K562 (cell line): Measurements from ENCODE around the gene CDC27. TPM values are rescaled to one million over a fixed set of nuclear protein-coding genes. Genes with fewer than 3 reads are reported as not detected.
A peak's percentile ranks its signal among the peaks of the same experiment; 100 is the strongest.

Experiments used
- HES1 ChIP-seq: fragments of 450-650 bp; IDR thresholded peaks from 2 replicates; pipeline ENCODE4 v1.6.1; 2016; ENCODE audit warnings: low read depth, mild to moderate bottlenecking, moderate library complexity
- HMBOX1 ChIP-seq: sonication (generic); IDR thresholded peaks from 2 replicates; pipeline ENCODE4 v1.6.1; 2016
- LARP7 ChIP-seq: fragments of 450-650 bp; IDR thresholded peaks from 2 replicates; pipeline ENCODE4 v1.6.1; 2016
- MAFG ChIP-seq: fragments of 450-650 bp; conservative IDR thresholded peaks from 2 replicates; pipeline ENCODE4 v1.6.1; 2016; ENCODE audit warnings: missing genetic modification characterization, missing compliant biosample characterization
- MCM3 ChIP-seq: fragments of 450-650 bp; IDR thresholded peaks from 2 replicates; pipeline ENCODE4 v1.6.1; 2016
- MTA2 ChIP-seq: fragments of 450-650 bp; IDR thresholded peaks from 2 replicates; pipeline ENCODE4 v1.6.1; 2016; ENCODE audit warnings: low read depth
- MXI1 ChIP-seq: IDR thresholded peaks from 2 replicates; pipeline ENCODE4 v1.6.1; 2011; ENCODE audit warnings: low read depth, mild to moderate bottlenecking, improper control_type of control experiment, low read length
- PHTF2 ChIP-seq: fragments of 250-450 bp; sonication (Bioruptor Pico); IDR thresholded peaks from 2 replicates; pipeline ENCODE4 v1.5.0; 2021; ENCODE audit warnings: mild to moderate bottlenecking
- POLR3A ChIP-seq: IDR thresholded peaks from 2 replicates; pipeline ENCODE4 v1.6.1; 2011; ENCODE audit warnings: borderline replicate concordance, mild to moderate bottlenecking, moderate library complexity; ENCODE audit not compliant: insufficient read length, insufficient read depth; ENCODE audit errors: extremely low read depth
- SMARCA5 ChIP-seq: fragments of 450-650 bp; IDR thresholded peaks from 2 replicates; pipeline ENCODE4 v1.6.1; 2016
- SMC3 ChIP-seq: conservative IDR thresholded peaks from 2 replicates; pipeline ENCODE4 v1.6.1; 2011; ENCODE audit warnings: low read depth, low read length, improper control_type of control experiment; ENCODE audit not compliant: insufficient read depth
- SRSF1 ChIP-seq: fragments of 200-400 bp; formaldehyde crosslinking; IDR thresholded peaks from 2 replicates; pipeline ENCODE4 v1.6.1; 2017; ENCODE audit warnings: mild to moderate bottlenecking, low read depth, low read length, moderate library complexity
- STAT5B ChIP-seq: fragments of 250-450 bp; sonication (Bioruptor Pico); IDR thresholded peaks from 2 replicates; pipeline ENCODE4 v1.8.0; 2021; ENCODE audit warnings: mild to moderate bottlenecking, inconsistent platforms
- TCF15 ChIP-seq: fragments of 250-450 bp; sonication (Bioruptor Pico); IDR thresholded peaks from 2 replicates; pipeline ENCODE4 v1.8.0; 2022; ENCODE audit warnings: moderate library complexity, mild to moderate bottlenecking, inconsistent platforms
- THAP7 ChIP-seq: fragments of 250-450 bp; sonication (Bioruptor Pico); IDR thresholded peaks from 2 replicates; pipeline ENCODE4 v1.5.0; 2021
- THRAP3 ChIP-seq: fragments of 450-650 bp; IDR thresholded peaks from 2 replicates; pipeline ENCODE4 v1.6.1; 2016; ENCODE audit warnings: mild to moderate bottlenecking, inconsistent platforms, borderline replicate concordance
- ZFP36 ChIP-seq: fragments of 150-350 bp; IDR thresholded peaks from 2 replicates; pipeline ENCODE4 v1.6.1; 2018; ENCODE audit warnings: low read length, low read depth; ENCODE audit not compliant: partially characterized antibody
- ZNF280B ChIP-seq: fragments of 250-450 bp; sonication (Bioruptor Pico); IDR thresholded peaks from 2 replicates; pipeline ENCODE4 v1.5.1; 2021; ENCODE audit warnings: mild to moderate bottlenecking
- ZNF316 ChIP-seq: fragments of 450-650 bp; IDR thresholded peaks from 2 replicates; pipeline ENCODE4 v1.6.1; 2016
- ZNF395 ChIP-seq: fragments of 200-800 bp; sonication (Bioruptor generic); IDR thresholded peaks from 2 replicates; pipeline ENCODE4 v1.6.1; 2017; ENCODE audit warnings: missing genetic modification characterization, missing compliant biosample characterization
- ZNF436 ChIP-seq: fragments of 250-450, 450-650 bp; sonication (Bioruptor Pico); formaldehyde crosslinking; IDR thresholded peaks from 2 replicates; pipeline ENCODE4 v1.7.0; 2020; ENCODE audit warnings: mild to moderate bottlenecking
- ZNF639 ChIP-seq, 2 experiments: fragments of 200-800 bp in 1 of 2; sonication (Bioruptor generic) in 1 of 2; sonication (generic) in 1 of 2; formaldehyde crosslinking in 1 of 2; IDR thresholded peaks in 1 of 2; conservative IDR thresholded peaks in 1 of 2; 2 replicates each; pipeline versions ENCODE4 v1.5.0 to v1.6.1; 2016 to 2020; ENCODE audit warnings: missing compliant biosample characterization in 1 of 2, missing genetic modification characterization in 1 of 2, missing genetic modification reagents in 1 of 2
- polyA plus RNA-seq, 8 experiments: library from polyadenylated mRNA; depleted of rRNA in 4 of 8; stranded (reverse) in 5 of 8; unstranded in 3 of 8; fragments of >200 nt; fragmentation: Nextera tagmentation in 2 of 8; fragmentation: Illumina TruSeq in 1 of 8; extraction: Ambion mirVana in 2 of 8; extraction: Trizol in 1 of 8; gene quantifications; 2 replicates each; pipeline versions ENCODE4 v1.2.1 to v1.2.3, GENCODE V29; 2011 to 2014; ENCODE audit warnings: inconsistent platforms in 1 of 8, missing spikeins in 1 of 8
- total RNA-seq, 7 experiments: library from RNA; depleted of rRNA in 6 of 7; stranded (reverse); fragments of >200 nt in 6 of 7; fragmentation: Illumina TruSeq in 2 of 7; extraction: Trizol in 2 of 7; gene quantifications; 2 replicates each; pipeline versions ENCODE4 v1.2.1 to v1.2.3, GENCODE V29; 2011 to 2021; ENCODE audit warnings: low replicate concordance in 1 of 7

Gene CDC27
- total and polyA plus RNA-seq, 9 of the 15 experiments (the other 6 are each of a cell fraction or from before 2014, with no cell fraction given), result 28.6 to 155 (median 94.1) TPM

- TF ChIP-seq HMBOX1 (no peak), SRSF1 (no peak), ZNF436 (CRISPR knock-in tag) (no peak), ZFP36 (no peak), MXI1 (no peak), SMC3 (no peak), ZNF280B (no peak), ZNF639 (CRISPR knock-in tag; conservative IDR thresholded peaks at IDR 0.05 in 1 of 2, IDR thresholded peaks at IDR 0.05 in 1 of 2) (no peak), THRAP3 (peak; percentile 79; the same call in 1 of the 2 replicates), MTA2 (no peak; the same call in 1 of the 2 replicates), SMARCA5 (0 out of 2 replicates have a peak, but pooled peaks have one; percentile 50), STAT5B (CRISPR knock-in tag) (no peak), TCF15 (CRISPR knock-in tag) (no peak), LARP7 (peak; percentile 44; the same call in 1 of the 2 replicates), ZNF316 (no peak), PHTF2 (CRISPR knock-in tag) (no peak), THAP7 (CRISPR knock-in tag) (no peak), MAFG (tag) (no peak), ZNF395 (CRISPR knock-in tag) (no peak), HES1 (no peak), MCM3 (no peak), POLR3A (no peak)
Measured at GRCh38 chr17:47189732-47190237, 690 bp upstream of the CDC27 start (continued).
